SH-SY5Y (cell line): ENCODE data around the gene LIMK1.

Experiments used
- GATA2 ChIP-seq: IDR thresholded peaks from 2 replicates; pipeline ENCODE4 v1.6.1; 2011; ENCODE audit warnings: mild to moderate bottlenecking, low read depth, low read length
- GATA3 ChIP-seq: IDR thresholded peaks from 2 replicates; pipeline ENCODE4 v1.6.1; 2011; ENCODE audit warnings: low read depth, mild to moderate bottlenecking, low read length, moderate library complexity

The LIMK1 gene

DNA sequence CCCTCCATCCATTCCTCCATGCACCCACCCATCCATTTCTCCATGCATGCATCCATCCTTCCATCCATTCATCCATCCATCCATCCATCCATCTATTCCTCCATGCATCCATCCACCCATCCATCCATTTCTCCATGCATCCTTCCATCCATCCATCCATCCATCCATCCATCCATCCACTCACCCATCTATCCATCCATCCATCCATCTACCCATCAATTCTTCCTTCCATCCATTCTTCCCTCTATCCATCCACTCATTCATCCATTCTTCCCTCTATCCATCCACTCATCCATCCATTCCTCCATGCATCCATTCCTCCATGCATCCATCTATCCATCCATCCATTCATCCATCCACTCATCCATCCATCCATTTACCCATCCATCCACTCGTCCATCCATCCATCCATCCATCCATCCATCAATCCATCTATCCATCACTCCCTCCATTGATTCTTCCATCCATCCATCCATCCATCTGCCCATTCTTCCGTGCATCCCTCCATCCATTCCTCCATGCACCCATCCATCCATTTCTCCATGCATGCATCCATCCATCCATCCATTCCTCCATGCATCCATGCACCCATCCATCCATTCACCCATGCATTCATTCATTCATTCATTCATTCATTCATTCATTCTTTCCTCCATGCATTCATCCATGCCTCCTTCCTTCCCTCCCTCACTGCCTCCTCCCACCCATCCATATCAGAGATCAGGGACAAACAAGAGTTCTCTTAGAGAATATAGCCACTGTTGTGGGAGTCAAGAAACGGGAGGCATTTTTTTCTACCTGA, 33.4 kb upstream of the LIMK1 start:
- no peak for TF ChIP-seq GATA3
- no peak for TF ChIP-seq GATA2

DNA sequence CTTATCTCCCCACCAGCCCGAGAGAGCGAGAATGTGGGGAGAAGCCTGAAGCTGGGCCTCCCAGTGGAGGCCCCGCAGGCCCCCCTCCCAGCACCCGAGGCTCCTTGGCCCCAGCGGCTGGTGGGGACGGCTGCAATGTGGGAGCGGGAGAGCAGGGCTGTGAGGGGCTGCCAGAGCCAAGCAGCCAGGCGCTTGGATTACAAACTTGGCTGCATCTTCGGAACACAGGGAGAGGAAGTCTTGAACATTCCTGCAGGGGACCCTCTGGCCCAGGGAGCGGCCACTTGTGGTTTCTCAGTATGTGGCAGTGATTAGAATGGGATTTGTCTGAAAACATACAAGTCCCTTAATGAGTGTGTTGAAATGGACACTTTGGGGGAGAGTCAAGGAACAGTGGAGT, 32.4 kb upstream of the LIMK1 start:
- TF ChIP-seq GATA2: no peak
- TF ChIP-seq GATA3: no peak

DNA sequence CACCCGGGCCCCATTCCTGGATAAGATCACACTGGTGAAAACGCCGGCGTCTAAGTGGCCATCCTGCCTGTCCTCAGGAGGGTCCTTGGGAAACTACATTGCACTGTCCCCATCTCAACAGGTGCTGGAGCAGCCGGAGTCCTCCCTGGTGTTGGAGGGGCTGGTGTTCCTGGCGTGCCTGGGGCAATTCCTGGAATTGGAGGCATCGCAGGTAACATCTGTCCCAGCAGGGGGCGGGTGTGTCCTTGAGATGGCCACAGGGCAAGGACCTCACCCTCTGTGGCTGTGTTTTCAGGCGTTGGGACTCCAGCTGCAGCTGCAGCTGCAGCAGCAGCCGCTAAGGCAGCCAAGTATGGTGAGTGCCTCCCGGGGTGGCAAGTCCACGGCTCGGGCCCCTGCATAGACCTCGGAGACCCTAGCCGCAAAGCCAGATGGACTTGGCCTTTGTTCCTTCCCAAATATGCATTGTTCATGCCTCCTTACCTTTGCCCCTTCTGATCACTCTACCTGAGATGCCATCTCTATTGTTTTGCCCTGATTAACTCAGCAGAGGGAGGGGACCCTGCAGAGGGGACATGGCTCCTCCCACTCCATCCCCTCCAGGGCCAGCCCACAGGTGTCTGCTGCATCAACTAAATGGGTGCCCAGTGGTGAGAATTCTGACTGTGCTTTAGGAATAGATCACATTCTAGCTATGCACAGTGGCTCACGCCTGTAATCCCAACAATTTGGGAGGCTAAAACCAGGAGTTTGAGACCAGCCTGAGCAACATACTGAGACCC, 31.8 kb upstream of the LIMK1 start:
- TF ChIP-seq GATA2 (no peak), GATA3 (no peak)

DNA sequence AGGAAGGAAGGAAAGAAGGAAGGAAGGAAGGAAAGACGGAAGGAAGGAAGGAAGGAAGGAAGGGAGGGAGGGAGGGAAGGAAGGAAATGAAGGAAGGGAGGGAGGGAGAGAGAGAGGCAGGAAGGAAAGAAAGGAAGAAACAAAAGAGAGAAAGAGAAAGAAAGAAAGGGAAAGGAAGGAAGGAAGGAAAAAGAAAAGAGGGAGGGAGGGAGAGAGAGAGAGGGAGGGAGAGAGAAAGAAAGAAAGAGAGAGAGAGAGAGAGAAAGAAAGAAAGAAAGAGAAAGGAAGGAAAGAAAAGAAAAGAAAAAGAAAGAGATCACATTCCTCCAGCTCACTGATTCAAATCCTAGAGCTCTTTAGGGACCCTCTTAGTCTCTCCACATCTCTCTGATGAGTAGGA, 31.0 kb upstream of the LIMK1 start:
- no peak for TF ChIP-seq GATA2
- TF ChIP-seq GATA3: no peak

DNA sequence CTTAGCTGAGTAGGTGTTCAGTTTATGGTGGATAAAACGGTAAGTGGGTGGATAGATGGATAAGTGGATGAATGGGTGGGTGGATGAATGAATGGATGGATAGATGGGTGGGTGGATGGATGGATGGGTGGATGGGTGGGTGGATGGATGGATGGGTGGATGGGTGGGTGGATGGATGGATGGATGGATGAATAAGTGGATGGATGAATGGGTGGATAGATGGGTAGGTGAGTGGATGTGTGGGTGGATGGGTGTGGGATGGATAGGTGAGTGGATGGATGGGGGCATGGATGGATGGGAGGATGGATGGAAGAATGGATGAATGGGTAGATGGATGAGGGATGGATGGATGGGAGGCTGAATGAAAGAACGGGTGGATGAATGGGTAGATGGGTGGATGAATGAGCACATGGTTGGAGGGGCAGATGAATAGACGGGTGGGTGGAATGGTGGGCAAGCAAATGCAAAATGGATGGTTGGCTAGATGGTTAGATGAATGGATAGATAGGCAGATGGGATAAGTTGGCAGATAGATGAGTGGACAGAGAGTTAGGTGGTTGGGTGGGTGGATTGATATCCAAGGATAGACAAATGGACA, 29.9 kb upstream of the LIMK1 start:
- TF ChIP-seq GATA2 (no peak), GATA3 (no peak)

DNA sequence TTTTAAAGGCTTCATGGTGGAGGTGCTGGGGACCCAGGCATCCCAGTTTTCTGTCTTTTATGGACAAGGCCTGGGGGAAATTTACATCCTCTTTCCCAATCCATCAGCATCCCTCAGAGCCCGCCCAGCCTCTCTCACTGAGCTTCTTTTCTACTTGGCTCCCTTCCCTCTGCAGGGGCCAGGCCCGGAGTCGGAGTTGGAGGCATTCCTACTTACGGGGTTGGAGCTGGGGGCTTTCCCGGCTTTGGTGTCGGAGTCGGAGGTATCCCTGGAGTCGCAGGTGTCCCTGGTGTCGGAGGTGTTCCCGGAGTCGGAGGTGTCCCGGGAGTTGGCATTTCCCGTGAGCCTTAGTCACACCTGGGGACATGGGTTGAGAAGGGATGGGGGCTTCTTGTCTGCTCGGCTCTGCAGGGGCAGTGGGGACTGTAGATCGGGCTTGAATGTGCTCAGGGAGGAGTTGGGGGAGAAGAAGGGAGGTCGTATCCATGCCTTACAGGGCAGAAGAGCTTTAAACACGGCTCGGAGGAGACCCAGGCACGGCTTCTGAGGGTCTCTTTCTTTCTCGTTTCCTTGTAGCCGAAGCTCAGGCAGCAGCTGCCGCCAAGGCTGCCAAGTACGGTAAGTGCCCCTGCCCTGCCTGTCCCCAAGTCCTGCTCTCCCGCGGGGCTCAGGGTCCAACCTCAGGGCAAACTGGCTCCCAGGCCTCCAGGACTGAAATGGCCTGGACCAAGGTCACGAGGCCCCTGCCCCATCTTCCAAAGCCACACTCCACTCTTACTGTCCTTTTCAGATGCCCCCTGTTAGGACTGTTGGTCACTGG, 27.3 kb upstream of the LIMK1 start:
- TF ChIP-seq GATA2: no peak

DNA sequence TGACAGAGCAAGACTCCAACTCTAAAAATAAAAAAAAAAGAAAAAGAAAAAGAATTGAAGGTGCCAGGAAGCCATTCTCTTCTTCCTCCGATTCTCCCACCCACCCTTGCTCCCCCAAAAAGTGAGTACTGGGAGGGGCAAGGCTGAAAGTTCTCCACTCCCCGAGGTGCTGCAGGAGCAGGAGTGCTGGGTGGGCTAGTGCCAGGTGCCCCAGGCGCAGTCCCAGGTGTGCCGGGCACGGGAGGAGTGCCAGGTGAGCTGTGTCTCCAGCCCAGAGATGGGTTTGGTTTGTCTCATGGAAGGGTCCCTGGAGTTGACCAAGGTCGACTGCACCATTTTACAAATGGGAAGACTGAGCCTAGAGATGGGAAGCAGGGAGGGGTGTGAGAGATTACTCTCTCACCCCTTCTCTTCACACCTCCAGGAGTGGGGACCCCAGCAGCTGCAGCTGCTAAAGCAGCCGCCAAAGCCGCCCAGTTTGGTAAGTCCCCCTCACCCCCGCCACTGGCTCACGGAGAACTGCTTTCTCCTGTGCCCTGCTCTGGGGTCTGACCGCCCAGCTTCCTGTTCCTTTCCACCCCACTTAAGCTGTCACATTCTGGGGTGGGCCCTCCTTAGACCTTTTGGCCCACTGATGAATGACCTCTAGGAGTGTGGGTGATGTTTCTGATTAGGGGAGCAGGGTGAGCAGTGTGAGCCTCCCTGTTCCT, 26.2 kb upstream of the LIMK1 start:
- no peak for TF ChIP-seq GATA2
- TF ChIP-seq GATA3: no peak

DNA sequence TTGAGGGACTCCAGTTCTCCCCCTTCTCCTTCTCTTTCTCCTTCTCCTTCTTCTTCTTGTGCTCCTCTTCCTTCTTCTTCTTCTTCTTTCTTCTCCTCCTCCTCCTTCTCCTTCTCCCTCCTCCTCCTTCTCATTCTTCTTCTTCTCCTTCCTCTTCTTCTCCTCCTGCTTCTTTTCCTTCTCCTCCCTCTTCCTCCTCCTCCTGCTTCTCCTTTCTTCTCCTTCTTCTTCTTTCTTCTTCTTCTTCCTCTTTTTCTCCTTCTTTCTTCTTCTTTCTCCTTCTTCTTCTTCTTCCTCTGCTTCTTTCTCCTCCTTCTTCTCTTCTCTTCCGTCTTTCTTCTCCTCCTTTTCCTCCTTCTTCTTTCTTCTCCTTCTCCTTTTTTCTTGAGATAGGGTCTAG, 25.6 kb upstream of the LIMK1 start:
- TF ChIP-seq GATA3: no peak
- TF ChIP-seq GATA2: no peak

DNA sequence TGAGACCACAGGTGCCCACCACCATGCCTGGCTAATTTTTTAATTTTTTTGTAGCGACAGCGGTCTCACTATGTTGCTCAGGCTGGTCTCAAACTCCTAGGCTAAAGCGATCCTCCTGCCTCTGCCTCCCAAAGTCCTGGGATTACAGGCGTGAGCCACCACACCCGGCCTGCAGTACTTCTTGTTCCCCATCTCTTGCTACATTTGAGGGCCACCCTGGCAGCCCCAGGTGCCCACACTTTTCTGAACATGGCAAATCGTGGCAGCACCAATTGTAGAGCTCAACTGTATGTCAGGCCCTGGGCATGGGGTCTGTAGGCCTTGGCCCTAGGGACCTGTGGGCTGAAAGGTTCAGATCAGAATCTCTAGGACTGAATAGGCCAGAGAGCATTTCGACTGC, 25.1 kb upstream of the LIMK1 start:
- TF ChIP-seq GATA3 (no peak), GATA2 (no peak)

DNA sequence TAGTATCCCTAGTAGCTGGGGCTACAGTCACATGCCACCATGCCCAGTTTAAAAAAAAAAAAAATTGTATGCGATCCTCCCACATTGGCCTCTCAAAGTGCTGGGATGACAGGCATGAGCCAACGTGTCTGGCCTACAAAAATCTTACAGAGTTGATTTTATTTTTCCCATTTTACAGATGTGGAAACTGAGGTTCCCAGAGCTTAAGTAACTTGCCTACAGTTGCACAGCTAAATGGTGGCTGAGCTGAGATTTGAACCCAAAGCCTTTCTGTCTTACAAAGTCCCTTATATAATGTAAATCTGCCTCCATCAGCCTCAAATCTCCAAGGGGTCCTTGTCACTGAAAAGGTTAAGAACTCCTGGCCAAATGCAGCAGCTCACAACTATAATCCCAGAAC, 24.6 kb upstream of the LIMK1 start:
- TF ChIP-seq GATA3: no peak
- TF ChIP-seq GATA2: no peak

DNA sequence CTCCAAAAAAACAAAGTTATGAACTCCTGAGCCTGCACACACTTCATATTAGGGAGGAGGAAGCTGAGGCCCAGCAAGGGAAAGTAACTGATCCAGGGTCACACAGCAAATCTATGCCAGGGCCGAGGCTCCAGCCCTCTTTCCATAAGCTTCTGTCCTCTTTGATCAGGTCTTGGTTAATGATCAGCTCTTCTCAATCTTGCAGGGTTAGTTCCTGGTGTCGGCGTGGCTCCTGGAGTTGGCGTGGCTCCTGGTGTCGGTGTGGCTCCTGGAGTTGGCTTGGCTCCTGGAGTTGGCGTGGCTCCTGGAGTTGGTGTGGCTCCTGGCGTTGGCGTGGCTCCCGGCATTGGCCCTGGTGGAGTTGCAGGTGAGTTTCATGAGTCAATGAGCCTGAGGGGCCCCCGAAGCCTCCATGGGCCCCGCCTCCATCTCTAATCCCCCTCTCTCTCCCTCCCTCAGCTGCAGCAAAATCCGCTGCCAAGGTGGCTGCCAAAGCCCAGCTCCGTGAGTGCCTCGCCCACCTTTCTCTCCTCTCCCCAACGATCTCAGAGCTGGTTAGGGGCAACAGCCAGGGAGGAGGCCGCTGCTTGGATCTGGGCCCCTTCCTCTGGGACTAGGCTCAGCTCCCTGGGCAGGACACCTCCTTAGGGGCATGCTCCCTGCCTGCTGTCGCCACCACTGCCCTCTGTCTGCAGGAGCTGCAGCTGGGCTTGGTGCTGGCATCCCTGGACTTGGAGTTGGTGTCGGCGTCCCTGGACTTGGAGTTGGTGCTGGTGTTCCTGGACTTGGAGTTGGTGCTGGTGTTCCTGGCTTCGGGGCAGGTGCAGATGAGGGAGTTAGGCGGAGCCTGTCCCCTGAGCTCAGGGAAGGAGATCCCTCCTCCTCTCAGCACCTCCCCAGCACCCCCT, 23.7 kb upstream of the LIMK1 start:
- TF ChIP-seq GATA2: no peak
- no peak for TF ChIP-seq GATA3

DNA sequence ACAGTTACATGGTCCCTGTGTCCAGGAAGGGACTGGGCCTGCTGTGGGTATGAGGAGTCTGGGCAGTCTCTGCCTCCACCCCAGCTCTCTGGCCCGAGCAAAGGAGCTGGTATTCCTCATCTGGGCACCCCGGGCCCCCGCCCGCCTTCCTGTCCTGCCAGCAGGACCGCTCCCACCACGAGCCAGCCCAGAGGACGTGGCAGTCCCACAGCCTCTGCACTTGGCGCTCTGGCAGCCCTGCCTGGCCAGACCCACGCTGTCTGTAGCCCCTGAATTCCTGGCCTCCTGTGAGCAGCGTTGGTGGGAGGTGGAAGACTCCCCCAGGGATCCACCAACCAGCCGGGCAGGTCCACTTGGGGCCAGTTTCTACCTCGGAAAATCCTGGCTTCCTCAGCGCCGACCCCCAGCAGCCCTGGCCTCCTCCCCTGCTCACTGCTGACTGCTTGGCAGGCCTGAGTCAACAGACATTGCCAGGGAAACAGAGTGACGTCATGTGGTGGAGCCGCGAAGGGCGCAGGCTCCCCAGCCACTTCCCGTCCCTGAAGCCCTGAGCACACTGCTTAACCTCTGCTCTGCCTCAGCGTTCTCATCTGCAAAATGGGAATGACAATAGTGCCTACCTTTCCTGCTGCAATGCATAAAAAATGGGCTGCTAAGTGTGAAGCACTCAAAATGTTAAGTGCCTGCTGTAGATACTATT, 21.6 kb upstream of the LIMK1 start:
- TF ChIP-seq GATA3: no peak
- TF ChIP-seq GATA2: no peak
